Measurements from ENCODE around the gene PDCD1LG2. TPM values are rescaled to one million over a fixed set of nuclear protein-coding genes. Genes with fewer than 3 reads are reported as not detected.

PDCD1LG2 gene
- total RNA-seq, 2 donors from 2014 or later = 4.2 to 5.4 TPM

Other genes starting within 250 kb of the PDCD1LG2 start
- not detected for gene RLN2, start 205.8 kb upstream of the PDCD1LG2 start, total RNA-seq
- not detected for gene RLN1, start 170.7 kb upstream of the PDCD1LG2 start, total RNA-seq
- 10 to 100 TPM; 19.8 to 27.6 TPM for gene PLGRKT, start 72.6 kb upstream of the PDCD1LG2 start, total RNA-seq
- 1 to 10 TPM; 3.1 to 3.5 TPM for gene CD274, start 60.0 kb upstream of the PDCD1LG2 start, total RNA-seq
- 10 to 100 TPM; 20.2 to 25.2 TPM for gene RIC1, start 118.6 kb downstream of the PDCD1LG2 start, total RNA-seq

Data from posterior vena cava (tissue), 2 donors.